GM12801 (cell line): Measurements from ENCODE around the gene RUFY4.
"Not testable (repeated sequence)": the region's sequence is repeated elsewhere in the genome, so short reads cannot be mapped to it uniquely, and the experiment has no call there.

Experiments
- TF ChIP-seq, protein P1 (sequence below): IDR thresholded peaks from one replicate; pipeline ENCODE4 v1.5.1; 2011; ENCODE audit warnings: control low read depth; ENCODE audit not compliant: insufficient read length; ENCODE audit errors: extremely low read depth

RUFY4 gene

DNA sequence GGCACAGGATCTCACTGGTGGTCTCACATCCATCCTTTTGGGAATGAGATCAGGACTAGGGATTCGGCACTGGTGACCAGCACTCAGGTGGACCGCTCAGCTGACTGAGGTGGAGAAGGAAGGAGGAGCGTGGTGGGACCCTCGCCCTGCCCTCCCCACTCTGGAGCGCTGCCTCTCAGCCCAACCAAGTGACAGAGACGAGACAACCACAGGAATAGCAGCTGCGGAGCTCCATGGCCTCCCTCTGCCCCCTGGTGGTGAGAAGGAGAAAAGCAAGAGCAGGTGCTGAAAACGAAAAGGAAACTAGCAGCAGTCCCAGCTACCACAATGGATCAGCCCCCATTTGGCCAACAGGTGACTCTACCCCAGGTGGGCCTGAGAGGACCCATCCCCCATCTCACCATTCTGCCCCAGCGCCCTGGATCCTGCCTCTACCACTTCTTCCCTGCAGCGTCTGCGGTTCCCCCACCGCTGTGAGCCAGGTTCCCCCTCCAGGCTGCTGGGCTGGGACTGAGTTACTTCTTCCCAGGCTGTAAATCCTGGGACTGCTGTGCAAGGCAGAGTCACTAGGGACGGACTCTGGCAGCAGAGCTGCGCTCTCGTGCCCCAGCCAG lies at the start of gene RUFY4:
TSS of gene RUFY4 (plus strand) at position 533 of the 614 bp plus-strand sequence. CDS start 1,353 bp downstream, outside the sequence.
- TF ChIP-seq, protein P1, sequence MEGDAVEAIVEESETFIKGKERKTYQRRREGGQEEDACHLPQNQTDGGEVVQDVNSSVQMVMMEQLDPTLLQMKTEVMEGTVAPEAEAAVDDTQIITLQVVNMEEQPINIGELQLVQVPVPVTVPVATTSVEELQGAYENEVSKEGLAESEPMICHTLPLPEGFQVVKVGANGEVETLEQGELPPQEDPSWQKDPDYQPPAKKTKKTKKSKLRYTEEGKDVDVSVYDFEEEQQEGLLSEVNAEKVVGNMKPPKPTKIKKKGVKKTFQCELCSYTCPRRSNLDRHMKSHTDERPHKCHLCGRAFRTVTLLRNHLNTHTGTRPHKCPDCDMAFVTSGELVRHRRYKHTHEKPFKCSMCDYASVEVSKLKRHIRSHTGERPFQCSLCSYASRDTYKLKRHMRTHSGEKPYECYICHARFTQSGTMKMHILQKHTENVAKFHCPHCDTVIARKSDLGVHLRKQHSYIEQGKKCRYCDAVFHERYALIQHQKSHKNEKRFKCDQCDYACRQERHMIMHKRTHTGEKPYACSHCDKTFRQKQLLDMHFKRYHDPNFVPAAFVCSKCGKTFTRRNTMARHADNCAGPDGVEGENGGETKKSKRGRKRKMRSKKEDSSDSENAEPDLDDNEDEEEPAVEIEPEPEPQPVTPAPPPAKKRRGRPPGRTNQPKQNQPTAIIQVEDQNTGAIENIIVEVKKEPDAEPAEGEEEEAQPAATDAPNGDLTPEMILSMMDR = not testable (repeated sequence)

DNA sequence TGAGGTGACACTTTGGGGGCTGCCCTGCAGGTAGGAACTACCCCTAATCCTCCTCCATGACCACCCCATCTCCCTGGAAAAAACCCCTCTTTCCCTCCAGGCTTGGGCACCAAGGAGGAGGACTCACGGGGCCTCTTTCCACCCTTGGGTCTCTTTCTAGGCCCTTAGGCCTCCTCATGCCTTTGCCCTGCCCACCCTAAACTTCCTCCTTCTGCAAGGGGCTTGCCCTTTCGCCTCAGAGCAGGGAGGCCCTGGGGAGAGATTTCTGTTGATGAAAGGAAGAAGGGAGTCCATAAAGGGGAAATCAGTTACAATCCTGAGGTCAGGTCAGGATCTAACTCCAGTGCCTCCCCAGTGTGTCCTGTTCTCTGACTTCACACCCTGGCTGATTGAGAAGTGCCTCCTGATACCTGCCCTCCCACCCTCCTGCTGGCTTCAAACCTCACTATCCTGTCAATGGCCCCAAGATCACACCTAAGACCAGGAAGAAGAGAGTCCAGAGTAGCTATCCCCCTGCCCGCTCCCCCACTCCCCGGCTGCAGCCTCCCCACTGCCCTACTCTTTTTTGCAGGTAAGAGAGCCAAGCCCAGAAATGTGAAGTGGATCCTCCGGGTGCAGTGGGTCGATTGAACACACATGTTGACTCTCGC lies 49.5 kb upstream of the RUFY4 start:
- TF ChIP-seq, protein P1 = no peak

GRCh38 chr2:218020281-218020680 lies 48.8 kb upstream of the RUFY4 start:
- TF ChIP-seq, protein P1 = no peak

DNA sequence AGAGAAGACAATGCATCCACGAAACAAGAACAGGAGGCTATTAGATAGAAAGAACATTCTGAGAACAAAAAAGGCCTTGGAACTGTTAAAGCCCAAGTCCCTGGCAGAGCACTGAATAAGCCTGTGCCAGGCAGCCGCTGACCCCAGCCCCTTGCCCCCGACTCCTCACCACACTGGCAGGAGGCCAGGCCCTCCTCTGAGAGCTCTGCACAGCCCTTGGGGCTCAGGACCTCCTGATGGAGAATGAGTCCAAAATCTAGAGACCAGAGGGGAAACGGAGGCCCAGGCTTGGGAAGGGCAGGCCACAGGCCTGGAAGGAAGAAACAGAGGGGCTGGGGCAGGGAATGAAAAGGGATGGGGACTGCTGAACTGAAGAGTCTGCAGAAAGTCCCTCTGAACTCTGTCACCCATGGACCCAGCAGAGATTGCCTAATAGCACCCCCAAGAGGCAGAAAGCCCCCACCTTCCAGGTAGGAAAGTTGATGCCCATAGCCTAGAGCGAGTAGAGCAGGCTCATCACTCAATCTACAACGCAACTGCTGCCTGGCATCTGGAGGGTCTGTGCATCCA lies 48.0 kb upstream of the RUFY4 start:
- TF ChIP-seq, protein P1 = no peak

DNA sequence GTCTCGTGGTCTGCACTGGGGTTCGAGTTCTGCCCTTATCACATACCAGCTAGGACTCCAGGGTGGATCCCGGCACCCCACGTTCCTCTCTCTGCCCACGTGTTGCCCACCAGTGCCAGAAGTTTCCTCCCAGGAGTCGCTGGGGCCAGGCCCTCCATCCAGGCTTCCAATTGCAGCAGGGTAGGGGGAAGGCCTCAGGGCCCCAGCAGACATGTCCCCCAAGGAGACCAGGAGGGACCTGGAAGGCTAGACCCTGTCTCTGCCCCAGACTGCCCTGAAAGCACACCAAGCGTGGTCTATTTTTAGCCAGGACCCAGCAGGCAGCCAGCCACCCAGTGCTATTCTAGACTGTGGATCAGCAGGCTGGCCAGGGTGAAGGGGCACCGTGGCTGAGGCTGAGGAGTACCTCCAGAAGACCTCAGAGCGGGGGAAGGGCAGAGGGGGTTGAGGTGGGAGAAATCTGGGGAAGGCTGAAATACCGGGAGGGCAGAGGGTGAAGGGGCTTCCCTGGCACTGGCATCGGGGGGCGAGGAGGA lies 47.4 kb upstream of the RUFY4 start:
- TF ChIP-seq, protein P1 = no peak

GRCh38 chr2:218022131-218022850 lies 46.8 kb upstream of the RUFY4 start:
- TF ChIP-seq, protein P1 = no peak
